Measurements from ENCODE around the gene EYA3.
A peak's percentile ranks its signal among the peaks of the same experiment; 100 is the strongest.

Gene EYA3

GRCh38 chr1:28112388-28113241 is 24.2 kb upstream of the EYA3 start:
- DNase-seq = no peak

- DNase-seq = no peak
Observed at GRCh38 chr1:28111157-28111556, 22.7 kb upstream of the EYA3 start.

GRCh38 chr1:28110555-28110954 is 22.1 kb upstream of the EYA3 start:
- no peak for DNase-seq

GRCh38 chr1:28109639-28110038 is 21.2 kb upstream of the EYA3 start:
- DNase-seq = no peak

DNA sequence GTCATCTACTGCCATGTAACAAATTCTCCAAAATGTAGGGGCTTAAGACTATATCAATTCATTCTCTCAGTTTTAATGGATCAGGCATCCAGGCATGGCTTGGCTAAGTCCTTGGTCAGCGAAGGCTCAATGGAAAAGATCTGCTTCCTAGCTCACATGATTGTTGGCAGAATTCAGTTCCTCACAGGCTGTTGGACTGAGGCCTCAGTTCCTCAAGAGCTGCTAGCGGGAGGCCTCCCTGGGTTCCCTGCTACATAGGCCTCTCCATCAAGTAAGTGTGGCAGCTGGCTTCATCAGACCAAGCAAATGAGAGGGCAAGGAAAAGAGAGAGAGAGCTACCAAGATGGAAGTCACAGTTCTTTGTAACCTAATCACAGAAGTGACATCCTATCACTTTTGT is 19.6 kb upstream of the EYA3 start:
- DNase-seq = no peak

- no peak for DNase-seq
Observed at GRCh38 chr1:28104866-28105467, 16.6 kb upstream of the EYA3 start.

- DNase-seq = no peak
Observed at GRCh38 chr1:28102189-28102588, 13.8 kb upstream of the EYA3 start.

DNA sequence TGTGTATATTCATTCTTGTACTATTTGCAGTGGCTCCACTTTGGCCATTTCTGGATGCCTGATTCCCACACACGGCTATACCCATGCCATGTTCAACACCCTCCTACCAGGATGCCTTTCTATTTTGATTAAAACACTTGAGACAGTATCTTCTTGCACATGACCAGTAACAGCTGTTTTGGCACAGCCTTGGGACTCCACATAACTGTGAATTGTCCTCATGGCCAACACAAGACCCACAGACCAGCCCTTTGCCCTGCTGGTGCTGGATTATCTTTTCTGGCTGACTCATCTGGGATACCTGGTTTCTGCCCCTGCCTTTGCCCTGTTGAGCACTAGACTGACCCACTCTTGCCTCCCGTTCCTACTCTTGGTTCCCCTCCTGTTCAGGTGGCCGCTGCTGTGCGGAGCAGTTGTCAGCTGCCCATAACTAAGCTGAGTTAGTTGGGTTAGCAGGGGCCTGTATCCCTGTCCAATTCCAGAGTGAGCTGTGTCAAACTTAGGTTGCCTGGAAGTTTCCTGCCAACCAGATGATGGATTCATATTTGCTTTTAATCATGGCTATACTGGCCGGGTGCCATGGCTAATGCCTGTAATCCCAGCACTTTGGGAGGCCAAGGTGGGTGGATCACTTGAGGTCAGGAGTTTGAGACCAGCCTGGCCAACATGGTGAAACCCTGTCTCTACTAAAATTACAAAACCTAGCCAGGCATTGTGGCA is 10.8 kb upstream of the EYA3 start:
- no peak for DNase-seq

DNA sequence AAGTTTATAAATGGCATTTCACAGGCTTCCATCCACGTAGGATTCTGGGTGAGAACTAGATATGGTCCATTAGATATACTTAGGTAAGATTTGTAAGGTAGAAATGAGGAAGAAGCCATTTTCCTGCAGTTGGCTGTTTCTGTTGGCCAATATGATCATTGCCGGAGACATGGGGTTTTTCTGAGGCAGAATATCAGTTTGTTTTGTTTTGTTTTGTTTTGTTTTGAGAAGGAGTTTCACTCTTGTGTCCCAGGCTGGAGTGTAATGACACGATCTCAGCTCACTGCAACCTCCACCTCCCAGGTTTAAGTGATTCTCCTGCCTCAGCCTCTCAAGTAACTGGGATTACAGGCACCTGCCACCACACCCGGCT is 8.7 kb upstream of the EYA3 start:
- no peak for DNase-seq

DNA sequence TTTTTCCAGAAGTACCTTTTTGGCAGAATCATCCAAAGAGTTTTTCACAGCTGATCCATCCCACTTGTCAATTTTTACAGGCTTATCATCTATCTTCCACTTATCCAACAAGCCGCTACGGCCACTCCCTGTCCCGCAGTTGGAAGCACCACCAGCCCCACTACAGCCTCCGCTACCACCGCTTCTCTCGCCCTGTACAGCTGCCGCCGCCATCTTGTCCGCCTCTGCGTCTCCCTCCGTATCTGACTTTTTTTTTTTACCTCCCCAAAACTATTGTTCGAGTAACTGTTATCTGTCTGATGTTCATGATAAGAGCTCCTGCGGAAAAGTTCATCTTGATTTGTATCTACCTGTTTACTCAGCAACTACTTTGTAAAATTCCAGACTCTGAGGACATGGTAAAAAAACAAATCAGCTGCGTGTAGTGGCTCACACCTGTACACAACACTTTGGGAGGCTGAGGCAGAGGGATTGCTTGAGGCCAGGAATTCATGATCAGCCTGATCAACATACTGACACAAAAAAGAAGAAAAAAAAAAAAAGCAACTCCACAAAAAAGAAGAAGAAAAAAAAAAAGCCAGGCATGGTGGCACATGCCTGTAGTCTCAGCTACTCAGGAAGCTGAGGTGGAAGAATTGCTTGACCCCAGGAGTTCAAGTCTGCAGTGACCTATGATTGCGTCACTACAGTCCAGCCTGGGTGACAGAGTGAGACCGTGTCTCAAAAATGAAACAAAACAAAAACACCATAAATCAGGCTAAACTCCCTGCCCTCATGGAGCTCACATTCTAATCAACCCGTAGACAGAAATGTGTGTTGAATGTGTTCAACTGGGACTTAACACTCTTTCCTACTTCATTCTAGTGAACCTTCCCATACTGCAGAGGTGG is 8.0 kb upstream of the EYA3 start:
- DNase-seq = no peak

DNA sequence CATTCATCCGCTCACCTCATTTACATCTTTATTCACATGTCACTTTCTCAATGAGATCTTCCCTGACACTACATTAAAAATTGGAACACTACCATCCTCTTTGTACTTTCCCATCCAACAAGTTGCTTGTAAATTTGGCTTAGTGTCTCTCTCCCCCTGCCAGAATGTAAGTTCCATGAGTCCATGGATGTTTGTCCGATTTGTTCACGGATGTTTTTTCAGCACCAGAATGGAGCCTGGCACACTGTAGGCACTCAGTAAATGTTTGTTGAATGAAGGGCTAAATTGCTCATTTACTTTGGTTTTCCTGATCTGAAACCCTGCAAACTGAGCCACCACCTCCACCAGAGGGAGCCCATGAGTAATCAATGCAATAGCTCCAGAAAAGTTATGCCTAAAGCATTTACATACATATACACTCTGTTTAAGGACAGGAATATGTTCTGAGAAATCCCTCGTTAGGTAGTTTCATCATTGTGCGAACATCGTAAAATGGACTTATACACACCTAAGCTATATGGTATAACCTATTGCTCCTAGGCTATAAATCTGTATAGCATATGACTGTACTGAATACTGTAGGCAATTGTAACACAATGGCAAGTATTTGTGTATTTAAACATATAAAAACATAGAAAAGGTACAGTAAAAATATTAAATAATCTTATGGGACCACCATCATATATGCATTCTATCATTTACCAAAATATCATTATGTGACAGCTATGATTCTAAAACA is 2.8 kb upstream of the EYA3 start:
- DNase-seq = peak; percentile 36

GRCh38 chr1:28087614-28088167 is 719 bp downstream of the EYA3 start:
- no peak for DNase-seq

DNA sequence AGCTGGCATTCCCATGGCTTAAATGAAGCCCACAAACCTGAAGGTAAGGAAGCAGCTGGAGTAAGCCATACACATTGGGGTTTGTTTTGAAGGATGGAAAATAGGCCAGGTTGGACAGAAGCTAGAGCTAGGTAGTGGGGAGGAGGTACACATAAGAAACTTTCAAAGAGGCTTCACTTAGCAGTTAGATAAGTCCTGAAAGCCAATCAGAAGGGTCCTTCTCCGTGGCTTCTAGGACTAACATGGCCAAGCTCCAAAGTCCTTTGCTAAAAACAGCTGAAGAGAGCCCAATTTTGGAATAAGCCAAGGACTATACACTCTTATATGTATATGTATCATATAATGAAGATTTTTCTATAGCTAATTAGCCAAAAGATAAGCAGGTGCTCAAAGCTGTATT is 1.8 kb downstream of the EYA3 start:
- DNase-seq = no peak

GRCh38 chr1:28085129-28085528 is 3.3 kb downstream of the EYA3 start:
- no peak for DNase-seq

DNA sequence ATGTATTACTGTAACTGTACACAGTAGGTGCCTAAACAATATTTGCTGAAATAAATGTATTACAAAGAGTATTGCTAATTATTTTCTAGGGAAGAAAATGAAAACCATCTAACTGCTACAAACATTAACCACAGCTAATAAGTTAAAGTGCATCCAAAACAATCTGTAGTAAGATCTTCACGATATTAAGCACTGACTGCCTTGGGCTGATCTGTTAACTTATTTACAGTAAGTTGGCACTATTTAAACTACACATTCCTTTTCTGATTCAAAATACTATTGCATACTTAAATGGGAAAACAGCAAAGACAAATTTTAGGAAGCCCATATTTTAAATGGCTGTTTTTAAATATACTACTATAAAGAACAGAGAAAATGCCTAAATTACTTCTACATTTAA is 4.5 kb downstream of the EYA3 start:
- DNase-seq = no peak

- no peak for DNase-seq
Observed at GRCh38 chr1:28078680-28079626, 9.5 kb downstream of the EYA3 start.

DNA sequence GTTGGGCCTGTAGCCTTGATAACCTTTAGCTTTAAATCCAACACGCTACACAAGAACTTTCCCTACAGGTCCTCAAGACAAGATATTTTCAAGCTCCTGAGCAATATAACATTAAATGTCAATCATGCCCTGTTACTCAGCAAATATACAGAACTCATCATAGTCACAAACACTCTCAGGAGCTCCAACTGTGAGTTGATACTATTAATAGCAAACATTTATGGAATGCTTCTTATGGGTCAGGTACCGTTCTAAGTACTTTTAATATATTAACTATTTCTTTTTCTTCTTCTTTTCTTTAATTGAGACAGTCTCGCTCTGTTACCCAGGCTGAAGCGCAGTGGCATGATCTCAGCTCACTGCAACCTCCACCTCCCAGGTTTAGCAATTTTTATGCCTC is 10.1 kb downstream of the EYA3 start:
- DNase-seq = no peak

- DNase-seq = no peak
Observed at GRCh38 chr1:28074892-28075511, 13.4 kb downstream of the EYA3 start.

DNA sequence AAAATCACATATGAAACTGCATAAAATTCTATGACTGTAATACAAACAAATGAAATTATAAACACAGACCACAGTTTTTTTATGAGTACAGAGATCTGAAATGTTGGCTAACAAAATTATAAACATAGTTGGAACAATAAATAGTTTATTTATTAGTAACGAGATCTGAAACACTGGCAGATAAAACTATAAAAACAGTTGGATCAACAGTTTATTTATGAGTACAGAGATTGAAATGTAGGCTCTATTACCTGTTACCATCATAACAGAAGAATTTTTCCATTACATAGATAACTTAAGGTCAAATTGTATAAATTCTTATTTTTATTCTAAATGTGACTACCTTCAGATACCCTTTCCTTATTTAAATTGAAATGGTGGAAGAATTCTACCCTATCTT is 14.5 kb downstream of the EYA3 start:
- DNase-seq = no peak

- DNase-seq = no peak
Observed at GRCh38 chr1:28071813-28072212, 16.6 kb downstream of the EYA3 start.

All from NCI-H748 treated with DMSO at 0.1 percent for 48 hours (cell line).